LNCAP (cell line): ENCODE measurements around the gene PDGFRB.

Experiments used
- TF ChIP-seq, protein P1 (sequence below): fragments of 450-650 bp; IDR thresholded peaks from 2 replicates; pipeline ENCODE4 v1.5.1; 2017; ENCODE audit warnings: mild to moderate bottlenecking

Gene PDGFRB

GRCh38 chr5:150073086-150073625 lies 82.5 kb downstream of the PDGFRB start:
- TF ChIP-seq, protein P1, sequence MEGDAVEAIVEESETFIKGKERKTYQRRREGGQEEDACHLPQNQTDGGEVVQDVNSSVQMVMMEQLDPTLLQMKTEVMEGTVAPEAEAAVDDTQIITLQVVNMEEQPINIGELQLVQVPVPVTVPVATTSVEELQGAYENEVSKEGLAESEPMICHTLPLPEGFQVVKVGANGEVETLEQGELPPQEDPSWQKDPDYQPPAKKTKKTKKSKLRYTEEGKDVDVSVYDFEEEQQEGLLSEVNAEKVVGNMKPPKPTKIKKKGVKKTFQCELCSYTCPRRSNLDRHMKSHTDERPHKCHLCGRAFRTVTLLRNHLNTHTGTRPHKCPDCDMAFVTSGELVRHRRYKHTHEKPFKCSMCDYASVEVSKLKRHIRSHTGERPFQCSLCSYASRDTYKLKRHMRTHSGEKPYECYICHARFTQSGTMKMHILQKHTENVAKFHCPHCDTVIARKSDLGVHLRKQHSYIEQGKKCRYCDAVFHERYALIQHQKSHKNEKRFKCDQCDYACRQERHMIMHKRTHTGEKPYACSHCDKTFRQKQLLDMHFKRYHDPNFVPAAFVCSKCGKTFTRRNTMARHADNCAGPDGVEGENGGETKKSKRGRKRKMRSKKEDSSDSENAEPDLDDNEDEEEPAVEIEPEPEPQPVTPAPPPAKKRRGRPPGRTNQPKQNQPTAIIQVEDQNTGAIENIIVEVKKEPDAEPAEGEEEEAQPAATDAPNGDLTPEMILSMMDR: no peak

GRCh38 chr5:150070821-150071220 lies 84.8 kb downstream of the PDGFRB start:
- TF ChIP-seq, protein P1: no peak

DNA sequence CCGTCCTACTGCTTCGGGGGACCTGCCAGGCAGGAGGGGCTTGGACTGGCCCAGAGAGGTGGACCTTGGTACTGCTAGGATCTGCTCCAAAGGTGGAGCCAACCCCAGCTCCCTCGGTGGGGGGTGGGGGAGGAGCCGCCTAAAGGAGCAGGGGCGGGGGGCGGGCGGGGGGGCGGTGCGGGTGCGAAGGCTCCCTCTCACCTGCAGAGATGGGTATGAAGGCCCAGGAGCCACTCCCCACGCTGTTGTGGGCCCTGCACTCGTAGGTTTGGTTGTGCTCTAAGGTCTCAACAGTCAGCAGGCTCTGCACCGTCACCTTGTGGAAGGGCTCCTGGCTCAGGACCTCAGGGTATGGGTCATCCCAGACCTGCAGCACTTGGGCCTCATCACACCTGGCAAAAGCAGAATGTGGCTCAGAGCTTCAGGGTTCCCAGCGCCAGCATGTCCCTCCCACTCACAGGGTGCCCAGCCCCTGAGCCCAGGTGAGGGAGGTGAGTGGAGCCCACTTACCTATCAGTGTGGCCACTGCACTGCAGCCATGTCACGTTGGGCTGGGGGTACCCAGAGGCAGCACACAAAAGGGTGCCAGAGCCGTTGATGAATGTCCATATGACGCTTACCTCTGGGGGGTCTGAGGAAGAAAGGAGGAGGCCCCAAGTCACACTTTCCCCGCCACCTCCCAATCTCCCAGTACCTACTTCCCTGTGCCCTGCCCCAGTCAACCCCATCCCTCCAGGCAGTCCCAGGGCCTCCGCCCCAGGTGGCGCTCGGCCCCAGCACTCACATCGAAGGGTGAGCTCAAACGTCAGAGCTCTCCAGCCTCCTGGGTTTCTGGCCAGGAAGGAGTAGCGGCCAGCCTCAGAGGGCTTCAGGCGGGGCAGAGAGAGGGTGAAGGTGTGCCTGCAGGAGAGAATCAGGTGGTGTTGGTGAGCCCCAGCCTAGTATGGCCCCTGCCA lies 85.7 kb downstream of the PDGFRB start:
- TF ChIP-seq, protein P1: no peak

DNA sequence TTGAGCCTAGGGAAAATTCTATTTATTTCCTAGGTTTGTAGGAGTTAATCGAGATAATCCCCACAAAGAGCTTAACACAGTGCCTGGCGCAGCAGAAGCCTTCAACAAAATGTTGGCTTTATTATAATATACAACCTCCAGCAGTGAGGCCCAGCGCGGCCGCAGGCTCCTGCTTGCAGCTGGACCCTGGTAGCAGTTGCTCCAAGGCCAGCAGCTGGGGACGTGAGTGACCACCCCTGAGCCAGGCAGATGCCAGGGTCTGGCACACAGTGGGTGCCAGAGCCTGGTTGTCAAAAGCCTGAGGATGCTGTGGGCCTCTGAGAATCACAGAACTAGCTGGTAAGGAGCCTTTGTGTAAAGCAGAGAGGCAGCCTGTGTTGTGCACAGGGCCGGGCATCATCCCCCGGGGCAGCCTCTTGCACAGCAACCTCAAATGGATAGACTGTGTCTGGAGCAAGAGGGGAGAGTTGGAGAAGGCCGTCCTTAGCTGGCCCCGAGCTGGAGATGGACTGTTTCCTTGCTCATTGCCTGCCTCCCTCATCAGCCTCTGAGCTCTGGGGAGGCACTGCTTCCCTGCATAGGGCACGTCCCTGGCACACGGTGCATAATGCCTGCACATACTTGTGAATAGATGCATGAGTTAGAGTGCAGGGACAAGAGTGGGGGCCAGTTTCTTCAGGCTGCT lies 86.5 kb downstream of the PDGFRB start:
- TF ChIP-seq, protein P1: no peak

DNA sequence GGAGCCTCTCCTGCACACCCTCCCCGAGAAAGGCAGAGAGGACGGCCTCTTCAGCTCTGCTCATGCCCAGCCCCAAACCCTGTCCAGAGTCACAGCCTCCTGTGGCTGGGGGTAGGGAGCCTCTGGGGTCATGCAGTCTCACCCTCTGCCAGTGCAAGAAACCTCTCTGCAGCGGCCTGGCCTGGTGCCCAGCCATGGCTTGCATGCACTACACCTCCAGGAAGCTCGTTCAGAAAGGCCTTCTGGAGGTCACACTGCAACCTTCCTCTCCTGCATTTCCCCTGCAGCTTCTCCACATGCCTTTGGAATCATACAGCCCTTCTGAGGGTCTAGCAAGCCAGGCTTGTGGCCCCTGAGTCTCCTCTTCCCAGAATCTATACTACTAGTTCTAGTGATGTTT lies 87.2 kb downstream of the PDGFRB start:
- TF ChIP-seq, protein P1: no peak

DNA sequence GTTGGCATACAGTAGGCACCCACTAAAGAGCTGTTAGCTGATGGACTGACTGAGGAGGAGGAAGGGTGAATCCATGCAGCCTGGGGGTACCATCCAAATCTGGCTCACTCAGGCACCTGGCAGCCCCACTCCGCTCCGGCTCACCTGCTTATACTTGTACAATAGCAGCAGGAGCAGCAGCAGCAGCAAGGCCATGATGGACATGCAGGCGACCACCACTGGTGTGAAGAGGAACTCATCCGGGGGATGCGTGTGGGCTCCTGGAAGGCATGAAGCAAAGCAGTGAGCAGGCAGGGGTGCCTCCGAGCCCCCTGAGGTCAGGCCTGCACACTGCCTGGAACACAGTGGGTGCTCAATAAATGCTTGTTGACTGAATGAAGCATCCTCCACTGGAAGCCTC lies 87.6 kb downstream of the PDGFRB start:
- TF ChIP-seq, protein P1: no peak

DNA sequence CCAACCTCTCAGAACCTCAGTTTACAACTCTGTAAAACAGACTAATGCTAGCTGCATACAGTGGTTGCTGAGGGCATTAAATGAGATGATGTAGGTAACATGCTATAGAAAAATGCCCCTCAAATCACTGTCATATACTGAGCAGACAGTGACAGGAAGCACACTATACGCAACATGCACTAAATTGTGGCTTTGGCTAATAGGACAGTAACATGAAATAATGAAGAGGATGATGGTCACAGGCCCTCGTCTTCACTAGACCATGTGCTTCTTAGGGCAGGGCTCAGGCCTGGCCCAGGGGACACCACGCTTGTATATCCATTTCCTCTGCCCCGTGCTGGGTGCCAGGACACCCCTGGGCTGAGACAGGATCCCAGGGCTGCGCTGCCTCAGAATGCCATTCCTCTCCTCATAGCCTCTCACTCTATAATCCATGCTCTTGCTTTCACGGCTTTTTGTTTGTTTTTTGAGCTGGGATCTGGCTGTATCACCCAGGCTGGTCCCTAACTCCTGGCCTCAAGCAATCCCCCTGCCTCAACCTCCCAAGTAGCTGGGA lies 88.2 kb downstream of the PDGFRB start:
- TF ChIP-seq, protein P1: no peak
